Stimulated activated CD8-positive, alpha-beta memory T cell treated with anti-CD3 and anti-CD28 coated beads, Interleukin-15, amount 100 ng/mL, for 48 hours (primary cell): ENCODE data around the gene VCP.

Experiments used
- DNase-seq, 2 donors: peaks; one replicate each; pipeline ENCODE4 v3.0.0-alpha.2; 2020; ENCODE audit warnings: low read depth in 2 of 2

Gene VCP

DNA sequence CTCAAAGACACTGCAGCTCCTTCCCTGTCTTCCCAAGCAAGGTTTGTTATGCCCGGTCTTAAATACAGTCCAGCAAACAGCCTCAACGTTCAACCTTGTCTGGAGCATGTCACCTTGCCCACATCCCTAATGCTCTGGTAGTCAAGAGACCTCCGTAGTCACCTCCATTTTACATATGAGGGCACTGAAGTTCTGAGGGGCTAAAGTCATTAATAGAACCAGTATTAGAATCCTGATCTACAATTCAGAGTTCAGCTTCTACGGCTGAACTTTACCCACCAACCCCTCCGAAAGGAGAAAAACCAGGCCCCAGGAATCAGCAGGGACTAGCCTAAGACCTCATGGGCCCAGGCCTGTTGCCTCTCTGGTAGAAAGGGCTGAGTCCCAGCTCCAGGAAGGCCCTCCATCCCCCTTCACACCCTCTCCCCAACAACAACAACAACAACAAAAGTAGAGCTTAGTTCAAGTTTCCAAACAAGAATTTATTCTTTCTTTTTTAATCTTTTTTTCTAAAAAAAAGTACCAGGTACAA is 31.3 kb upstream of the VCP start:
- DNase-seq: no peak

DNA sequence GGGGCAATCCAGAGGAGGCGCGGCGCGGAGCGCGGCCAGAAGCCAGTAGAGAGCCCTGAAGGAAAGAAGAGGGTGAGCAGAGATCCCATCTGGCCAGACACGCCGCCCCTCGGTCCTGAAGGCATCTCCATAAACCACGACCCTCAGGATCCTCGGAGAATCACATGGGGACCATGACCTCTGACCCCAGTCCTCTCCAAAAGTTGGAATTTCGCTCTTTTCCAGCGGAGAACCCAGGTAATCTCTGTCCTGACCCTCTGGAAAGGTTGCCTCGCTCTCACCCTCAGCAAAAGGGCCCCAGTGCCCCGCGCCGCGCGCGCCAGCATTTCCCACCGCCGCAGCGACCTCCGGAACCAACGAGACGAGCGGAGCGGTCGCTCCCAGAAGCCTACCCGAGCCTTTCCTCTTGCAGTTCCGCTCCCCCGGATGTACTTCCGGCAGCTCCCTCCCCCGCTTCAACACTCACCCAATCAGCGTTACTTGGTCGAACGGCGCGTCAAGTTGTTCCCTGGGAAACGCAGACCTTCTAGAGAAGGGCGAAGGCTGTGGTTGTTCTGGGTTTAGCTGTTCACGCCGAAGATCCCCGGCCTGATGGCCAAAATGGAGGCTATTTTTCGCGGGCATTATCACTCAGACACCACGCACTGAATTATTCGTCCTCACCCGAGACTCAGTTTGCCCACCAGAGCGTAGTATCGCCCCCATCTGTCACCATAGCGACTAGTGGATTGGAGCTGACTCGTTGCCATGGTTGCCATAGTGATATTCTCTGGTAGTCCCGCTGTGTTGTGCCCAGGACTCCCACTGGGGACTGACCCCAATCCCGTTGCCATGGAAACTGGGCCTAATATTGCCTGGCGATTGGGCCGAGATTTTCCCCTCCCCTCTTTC is 30.6 kb upstream of the VCP start, which contains the start of gene STOML2:
Gene STOML2 (minus strand): TSS at position 363 of the 891 bp plus-strand sequence. CDS start 37 bp downstream, at position 326.
- DNase-seq: peak; percentile 79 to 85

DNA sequence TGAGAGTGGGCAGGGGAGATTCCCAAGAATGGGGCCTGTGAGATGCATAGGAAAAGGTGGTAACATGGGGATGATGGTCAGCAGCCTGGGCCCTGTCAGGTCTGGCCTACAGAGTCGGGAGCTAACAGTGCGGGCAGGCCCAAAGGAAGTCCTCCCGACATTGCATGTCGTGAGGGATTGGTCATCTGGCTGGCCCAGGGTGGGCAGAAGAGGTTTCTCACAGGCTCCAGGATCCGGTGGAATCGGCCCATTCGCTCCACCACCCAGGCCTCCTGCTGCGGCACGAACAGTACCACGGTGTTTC is 30.0 kb upstream of the VCP start:
- no peak for DNase-seq

DNA sequence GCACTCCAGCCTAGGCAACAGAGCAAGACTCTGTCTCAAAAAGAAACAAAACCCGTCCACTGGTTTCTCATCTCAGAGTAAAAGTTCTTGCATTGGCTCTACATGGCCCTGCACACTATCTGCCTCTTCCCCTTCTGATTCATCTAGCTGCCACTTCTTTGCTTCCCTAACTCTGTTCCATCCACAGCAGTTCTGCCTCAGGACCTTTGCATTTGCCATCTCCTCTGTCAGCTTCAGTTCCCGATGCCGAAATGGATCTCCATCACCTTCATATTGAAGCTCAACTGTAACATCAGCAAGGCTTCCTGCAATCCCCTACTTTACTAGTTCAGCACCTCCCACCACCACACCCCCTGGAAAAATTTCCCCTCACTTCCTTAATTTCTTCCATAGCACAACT is 25.1 kb upstream of the VCP start:
- DNase-seq: no peak

DNA sequence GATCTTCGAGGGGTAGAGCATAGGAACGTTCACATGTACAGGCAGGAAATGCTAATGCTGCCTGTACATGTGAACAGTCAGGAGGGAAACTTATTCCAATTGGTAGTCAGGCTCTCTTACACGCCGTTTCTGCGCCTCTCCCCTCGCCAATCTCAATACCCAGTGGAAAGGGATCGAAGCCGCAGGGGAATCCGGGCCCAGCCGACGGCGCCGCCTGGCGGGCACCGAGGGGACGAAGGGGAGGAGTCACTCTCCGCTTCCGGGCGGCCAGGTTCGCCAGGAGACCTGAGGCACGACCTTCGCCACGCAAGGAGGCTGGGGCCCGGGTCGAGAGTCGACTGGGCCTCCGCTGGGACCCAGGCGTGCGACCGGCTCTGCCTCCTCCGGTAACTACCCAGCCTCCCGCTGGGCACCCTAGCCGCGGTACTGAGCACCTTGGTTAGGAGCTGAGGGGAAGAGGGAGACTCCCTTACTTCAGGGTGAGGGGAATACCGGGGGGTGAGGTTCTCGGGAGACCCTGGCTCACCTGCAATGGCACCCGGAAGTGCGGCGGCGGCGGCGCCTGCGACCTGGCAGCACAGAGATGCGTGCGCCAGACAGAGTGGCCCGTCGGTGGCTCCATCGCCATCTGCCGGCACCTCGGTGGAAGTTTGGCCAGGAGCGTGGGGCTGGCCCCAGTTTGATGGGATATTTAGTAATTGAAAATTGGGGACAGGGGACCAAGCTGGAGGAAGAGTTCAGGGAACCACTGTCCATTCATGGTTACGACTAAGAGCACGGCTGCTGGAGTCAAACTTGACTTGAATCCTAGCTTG is 23.8 kb upstream of the VCP start, which contains the start of gene PIGO:
Gene PIGO (minus strand): TSS at position 557 of the 815 bp plus-strand sequence. CDS start 1,026 bp downstream, outside the sequence.
- DNase-seq: peak; percentile 84 to 86

DNA sequence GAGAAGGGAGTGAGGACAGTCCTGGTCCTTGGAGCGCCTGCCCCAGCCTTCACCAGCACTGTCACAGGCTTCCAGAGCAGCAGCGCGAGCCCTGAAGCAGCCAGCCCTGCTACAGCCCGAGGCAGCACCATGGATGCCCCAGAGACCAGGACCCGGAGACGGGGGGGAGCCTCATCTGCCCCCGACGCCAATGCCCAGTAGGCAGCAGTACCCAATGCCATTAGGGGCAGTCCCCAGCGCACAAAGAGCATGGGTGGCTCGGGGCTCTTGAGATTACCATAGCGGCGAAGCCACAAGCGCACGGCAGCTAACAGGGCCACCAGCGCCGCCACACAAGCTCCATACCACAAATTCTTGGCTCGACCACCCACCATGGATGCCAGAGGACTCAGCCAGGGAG is 19.1 kb upstream of the VCP start:
- no peak for DNase-seq

DNA sequence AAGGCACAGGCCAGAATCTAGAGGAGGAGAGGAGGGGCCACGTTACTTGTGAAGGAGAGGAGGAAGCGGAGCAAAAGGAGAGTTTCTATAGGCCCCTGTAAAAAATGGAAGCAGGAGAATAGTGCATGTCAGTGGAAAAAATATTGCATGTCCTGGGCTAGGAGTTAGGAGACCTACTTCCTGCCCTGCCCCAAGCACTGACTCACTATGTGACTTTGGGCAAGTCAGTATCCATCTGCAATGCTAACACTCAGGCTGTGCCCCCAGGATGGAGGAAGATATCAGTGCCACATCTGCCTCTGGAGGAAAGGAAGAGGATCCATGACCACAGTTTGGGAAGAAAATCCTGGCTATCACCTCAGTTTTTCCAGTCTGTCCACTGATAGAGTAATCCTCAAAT is 17.0 kb upstream of the VCP start:
- DNase-seq: no peak

DNA sequence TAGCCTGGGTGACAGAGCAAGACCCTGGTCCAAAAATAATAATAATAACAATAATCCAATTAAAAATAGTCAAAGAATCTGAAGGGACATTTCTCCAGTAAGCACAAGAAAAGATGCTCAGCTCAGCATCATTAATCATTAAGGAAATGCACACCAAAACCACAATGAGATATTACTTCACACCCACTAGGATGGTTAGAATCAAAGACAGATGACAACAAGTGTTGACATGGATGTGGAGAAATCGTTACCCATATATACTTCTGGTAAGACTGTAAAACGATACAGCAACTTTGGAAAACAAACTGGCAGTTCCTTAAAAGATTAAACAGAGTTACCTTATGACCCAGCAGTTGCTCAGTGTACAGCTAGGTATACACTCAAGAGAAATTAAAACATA is 12.7 kb upstream of the VCP start:
- DNase-seq: no peak

DNA sequence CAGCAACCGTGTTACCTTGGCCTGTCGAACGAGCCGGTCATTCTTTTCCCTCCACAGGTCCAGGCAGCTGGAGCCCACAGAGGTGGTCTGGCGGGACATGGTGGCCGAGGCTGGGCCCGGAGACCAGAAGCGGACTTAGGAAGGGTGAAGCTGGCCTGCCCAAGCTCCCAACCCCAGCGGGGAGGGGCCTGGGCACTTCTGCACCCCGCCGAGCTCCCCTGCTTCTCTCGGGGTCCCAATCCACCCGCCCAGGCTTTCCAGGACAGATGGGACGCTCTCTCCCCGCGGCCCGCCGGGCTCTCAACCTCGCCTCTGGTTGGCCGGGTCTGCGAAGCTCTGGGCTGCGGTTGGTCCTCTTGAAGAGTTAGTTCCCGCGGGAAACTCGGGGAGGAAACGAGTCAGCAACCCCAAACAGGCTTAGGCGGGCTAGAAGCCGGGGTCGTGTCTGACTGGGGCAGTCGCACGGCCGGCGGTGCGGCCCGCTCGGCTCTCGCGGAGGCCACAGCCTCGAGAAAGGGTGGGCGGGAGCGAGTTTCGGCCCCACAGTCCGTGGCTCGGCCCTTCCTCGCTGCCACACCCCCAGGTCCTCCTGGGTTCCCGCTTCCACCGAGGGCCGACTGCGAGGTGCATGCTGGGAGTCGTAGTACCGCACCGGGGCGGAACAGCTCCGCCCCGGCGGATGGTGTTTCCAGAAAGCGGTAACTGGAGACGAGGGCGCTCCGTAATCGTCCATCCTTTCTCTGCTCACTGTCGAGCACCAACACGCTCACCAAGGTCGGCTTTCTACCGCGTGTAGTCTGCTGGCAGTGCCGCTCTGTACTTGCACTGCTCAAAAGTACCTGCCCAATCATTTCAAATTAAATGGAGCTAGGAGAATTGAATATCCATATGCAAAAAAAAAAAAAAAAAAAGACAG is 7.3 kb upstream of the VCP start, which contains the start of gene FANCG:
Gene FANCG (minus strand): TSS at position 517 of the 916 bp plus-strand sequence. CDS start 418 bp downstream, at position 99.
- peak; percentile 81 for DNase-seq

DNA sequence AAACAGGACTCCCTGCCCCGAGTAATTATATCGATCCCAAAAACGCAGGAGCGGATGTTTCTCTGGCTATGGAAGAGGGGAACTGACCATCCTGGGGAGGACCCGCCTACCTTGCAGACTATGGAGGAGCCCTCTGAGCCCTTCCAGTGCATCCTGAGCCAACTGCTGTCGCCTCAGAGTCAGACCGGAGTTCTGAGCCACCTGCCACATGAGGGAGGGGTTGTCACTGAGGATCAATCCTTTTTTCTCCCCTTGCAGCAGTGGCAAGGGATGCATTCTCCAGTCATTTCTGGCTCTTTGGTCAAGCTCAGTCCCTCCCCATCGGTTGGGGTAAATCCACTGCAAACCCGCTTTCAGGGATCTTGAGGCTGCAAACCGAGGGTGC is 6.6 kb upstream of the VCP start:
- no peak for DNase-seq

DNA sequence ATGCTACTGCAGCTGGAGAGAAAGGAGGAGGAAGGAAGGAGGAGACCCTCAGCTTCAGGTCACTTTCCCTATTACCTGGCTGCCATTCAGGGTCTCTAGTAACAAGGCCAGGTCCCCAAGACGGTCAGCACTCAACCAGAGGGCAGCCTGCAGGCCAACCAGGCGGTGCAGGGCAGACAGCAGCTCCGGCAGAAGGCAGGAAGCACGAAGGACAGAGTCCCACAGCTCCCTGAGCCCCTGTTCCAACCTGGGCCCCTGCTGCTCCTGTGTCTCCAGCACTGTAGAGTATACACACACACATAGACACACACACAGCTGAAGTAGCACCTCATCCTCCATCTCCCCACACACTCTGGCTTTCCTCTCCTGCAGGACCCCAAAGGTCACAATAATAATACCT is 5.6 kb upstream of the VCP start:
- no peak for DNase-seq

DNA sequence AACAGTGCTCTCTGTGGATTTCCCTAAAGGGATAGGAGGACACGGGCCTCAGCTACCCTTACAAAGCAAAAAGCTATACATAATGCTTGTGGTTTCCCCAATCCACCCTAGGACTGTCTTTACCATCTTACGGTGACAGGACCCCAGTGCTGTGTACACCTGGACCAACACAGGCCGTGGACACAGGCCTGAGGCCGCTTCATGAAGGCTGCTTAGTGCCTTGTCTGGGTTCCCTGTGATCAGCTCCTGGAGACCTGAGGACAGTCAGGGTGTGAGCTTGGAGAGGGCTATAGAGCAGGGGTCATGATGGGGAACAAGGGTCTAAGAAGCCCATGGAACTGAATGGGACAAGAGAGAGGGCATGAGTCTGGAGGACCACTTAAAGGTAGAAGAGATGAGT is 4.4 kb upstream of the VCP start:
- no peak for DNase-seq

DNA sequence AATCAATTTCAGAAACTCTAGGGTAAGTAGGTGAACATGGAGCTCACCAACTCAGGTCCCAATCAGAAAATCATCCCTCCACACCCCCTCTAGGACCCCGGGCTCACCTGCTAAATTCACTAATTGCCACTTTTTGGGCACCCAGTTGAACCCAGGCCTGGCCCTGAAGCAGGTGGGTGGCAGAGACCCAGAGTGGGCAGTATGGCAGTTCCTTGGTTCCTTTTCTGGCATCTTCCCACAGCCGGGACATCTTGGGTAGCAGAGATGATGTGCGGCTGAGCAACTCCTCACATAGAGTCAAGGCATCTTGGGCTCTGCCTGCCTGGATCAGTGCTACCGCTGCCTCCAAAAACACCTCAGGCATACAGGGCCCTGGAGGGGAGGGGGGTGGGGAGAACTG is 2.9 kb upstream of the VCP start:
- DNase-seq: no peak

DNA sequence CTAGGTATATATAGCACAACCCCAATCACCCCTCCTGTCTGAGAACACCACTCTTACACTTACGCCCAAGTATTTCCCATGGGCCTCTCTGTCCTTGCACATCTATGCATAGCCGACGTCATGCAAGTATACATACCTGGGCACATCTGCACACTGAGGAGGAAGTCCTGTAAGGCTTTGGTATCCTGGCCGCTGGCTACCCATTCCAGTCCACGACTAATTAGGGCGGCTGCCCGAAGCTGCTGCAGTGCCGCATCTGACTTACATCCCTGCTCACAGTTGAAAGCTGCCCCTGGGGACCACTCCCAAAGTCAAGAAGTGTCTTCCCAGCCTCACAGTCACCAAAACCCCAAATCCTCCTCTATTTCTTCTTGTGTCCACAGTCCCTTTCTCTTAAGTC is 2.4 kb upstream of the VCP start:
- DNase-seq: no peak

DNA sequence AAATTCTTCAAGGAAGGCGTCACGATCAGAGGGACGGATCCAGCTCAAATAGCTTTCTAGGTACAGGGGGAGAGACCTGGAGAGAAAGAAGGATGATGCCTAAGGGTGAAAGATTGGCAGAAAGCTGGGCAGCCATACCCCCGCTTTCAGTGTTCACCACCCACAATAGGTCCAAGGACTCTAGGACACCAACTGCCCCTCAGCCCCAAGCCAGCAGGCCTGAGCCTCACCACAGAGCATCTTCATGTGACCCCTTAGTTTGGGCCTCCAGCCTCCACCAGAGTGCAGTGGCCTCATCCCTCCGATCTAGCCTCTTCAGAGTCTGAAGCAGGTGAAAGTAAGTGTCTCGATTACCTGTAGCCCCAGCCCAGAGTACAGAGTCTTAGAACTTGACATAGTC is 1.7 kb upstream of the VCP start:
- DNase-seq: no peak

DNA sequence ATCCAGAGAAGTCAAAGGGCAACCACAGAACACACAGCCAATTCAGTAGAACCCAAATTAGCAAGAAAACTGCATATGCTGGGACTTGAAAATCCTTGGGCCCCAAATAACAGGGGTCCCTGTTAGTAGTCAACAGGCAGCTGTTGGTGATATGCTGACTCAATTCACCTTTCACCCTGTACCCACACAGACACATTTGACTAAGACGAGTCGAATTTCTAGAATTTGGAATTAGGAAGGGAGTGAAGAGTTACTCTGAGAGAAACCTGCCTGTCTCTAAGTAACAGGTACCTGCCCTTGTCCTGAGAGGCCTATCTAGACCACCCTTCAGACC is 821 bp upstream of the VCP start:
- no peak for DNase-seq

DNA sequence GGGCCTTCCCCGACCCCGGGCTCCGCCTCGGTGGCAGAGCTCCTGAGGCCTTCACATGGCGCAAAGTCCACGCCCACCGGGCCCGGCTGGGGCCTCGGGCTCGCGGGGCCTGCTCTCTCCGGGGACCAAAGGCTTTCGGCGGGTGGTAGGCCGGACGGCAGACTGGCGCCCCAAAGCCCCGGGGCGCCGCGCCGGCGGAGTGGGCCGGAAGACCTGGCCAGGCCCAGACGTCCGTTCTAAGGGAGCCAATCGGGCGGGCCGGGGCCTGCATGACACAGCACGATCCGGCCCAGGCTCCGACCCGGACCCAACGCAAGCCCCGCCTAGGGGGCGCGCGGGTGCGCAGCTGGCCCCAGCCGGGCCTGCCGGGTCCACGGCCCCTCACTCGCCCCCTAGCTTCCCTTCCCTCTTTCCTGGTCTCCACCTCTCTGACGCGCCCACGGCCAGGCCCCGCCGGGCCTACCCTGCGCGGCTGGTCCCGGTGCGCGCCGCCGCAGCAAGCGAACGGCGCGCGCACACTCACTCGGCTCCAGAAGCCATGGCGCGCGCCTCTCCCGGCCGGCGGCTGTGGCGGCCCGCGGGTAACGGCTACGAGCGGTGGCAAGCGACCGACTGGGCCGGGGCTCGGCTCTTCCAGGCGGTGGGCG is 488 bp downstream of the VCP start:
- peak; percentile 66 to 71 for DNase-seq

DNA sequence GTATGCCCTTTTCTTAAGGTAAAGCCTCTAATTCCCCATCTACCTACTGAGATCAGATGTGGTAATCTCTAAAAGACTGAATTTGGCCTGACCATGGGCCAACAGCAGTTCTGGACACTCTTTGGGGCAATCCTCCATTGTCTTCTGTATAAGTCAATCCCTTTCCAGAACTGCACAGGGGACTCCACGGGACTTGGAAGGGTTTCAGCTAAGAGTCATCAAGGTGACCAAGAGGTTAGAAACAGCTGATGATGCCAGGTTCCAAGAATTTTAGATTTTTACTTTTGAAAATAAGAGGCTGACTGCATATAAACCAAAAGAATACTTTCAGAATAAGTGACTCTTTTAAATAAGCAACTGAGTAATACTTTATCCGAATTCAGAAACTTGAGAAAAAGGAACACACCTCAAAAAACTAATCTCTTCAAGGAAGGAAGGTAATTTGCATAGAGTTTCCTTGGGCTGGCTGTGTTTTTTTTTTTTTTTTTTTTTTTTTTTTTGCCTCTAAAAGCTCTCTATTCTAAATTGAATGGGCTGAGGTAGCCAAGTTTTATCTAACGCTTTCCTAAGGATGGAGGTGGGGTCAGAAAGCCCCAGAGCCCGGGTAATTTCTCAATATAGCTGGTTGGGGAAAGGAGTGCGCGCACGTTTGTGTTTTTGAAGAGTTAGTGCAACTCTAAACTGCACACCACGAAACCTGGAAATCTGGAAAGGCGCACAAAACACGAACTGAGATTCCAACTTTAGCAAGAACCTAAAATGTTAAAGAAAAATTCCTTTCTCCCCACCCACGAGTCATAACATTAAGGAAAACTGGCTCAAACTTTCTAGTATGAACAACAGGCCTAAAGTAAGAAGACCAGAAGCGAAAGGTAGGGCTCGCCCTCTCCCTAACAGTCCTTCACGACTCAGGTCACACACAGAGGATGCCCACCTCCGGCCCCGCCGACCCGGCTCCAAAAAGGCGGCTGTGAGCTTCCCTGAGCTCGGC is 1.3 kb downstream of the VCP start:
- DNase-seq: no peak

DNA sequence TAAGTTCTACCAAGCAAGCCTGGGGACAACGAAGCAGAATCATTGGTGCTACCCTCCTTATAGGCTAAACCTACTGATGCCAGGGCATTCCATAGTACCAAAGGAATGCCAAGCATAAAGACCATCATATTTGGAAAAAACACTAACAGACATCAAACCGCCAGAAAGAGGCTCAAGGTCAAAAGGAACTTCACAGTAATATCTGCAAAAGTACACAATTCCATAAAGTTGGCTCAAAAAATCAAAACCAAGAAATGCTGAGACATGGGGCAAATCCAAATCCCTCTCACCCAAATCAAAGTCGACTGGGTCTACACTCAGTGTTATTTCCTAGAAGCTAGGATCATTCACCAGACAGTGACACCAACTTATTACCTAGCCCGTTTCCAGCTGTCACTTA is 3.4 kb downstream of the VCP start:
- DNase-seq: no peak

DNA sequence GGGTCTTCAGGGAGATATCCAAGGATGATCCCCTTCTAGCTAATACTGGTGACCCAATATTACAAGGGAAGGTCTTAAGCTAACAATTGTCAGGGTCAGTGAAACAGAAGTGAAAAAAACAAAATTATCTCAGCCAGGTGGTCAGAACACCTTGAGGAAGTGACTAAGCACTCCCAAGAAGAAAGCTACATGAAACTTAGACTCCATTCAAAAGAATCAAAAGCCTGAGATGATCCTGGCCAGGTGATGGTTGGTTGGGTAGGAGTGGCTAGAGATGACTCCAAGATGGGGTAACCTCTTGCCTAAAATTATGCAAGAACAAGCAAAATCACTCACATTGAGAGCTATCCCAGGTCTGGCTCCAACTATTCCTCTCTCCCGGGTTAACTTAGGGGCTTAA is 5.4 kb downstream of the VCP start:
- DNase-seq: no peak
